SK-N-SH treated with all-trans-retinoic acid at 6 μM for 48 hours (cell line): ENCODE results near the gene PCDHB13.
"Not testable (repeated sequence)": the region's sequence is repeated elsewhere in the genome, so short reads cannot be mapped to it uniquely, and the experiment has no call there.

Source experiments
- ATAC-seq: fragments of 200-7000 bp; cut with Tn5 transposase; 3 replicates; pipeline ENCODE4 v1.9.1; 2020; ENCODE audit warnings: mild to moderate bottlenecking, moderate library complexity
- ARNTL ChIP-seq: fragments of 450-650 bp; formaldehyde crosslinking; IDR thresholded peaks from 2 replicates; pipeline ENCODE4 v1.5.0; 2020; ENCODE audit warnings: low read depth, mild to moderate bottlenecking, moderate library complexity, borderline replicate concordance
- BACH2 ChIP-seq: fragments of 250-450 bp; sonication (Bioruptor Pico); IDR thresholded peaks from 2 replicates; pipeline ENCODE4 v1.9.0; 2021; ENCODE audit warnings: mild to moderate bottlenecking, borderline replicate concordance
- CSDC2 ChIP-seq: fragments of 250-450 bp; sonication (Bioruptor Pico); IDR thresholded peaks from 2 replicates; pipeline ENCODE4 v1.5.0; 2020; ENCODE audit warnings: mild to moderate bottlenecking, moderate library complexity
- ESRRG ChIP-seq: fragments of 250-450 bp; sonication (Bioruptor Pico); IDR thresholded peaks from 2 replicates; pipeline ENCODE4 v1.6.1; 2021; ENCODE audit warnings: mild to moderate bottlenecking
- GLIS3 ChIP-seq: fragments of 250-450 bp; sonication (Bioruptor Pico); IDR thresholded peaks from 2 replicates; pipeline ENCODE4 v1.5.0; 2020; ENCODE audit warnings: mild to moderate bottlenecking, moderate library complexity
- ISL1 ChIP-seq: fragments of 250-450 bp; sonication (Bioruptor Pico); IDR thresholded peaks from 2 replicates; pipeline ENCODE4 v2.1.2; 2022; ENCODE audit warnings: mild to moderate bottlenecking, moderate library complexity
- OSR1 ChIP-seq: fragments of 250-450 bp; sonication (Bioruptor Pico); IDR thresholded peaks from 2 replicates; pipeline ENCODE4 v1.8.0; 2022; ENCODE audit warnings: moderate library complexity, mild to moderate bottlenecking, inconsistent platforms
- PPARA ChIP-seq: fragments of 250-450 bp; sonication (Bioruptor Pico); IDR thresholded peaks from 2 replicates; pipeline ENCODE4 v1.5.0; 2020; ENCODE audit warnings: mild to moderate bottlenecking, borderline replicate concordance
- RARB ChIP-seq: fragments of 250-450 bp; sonication (Bioruptor Pico); IDR thresholded peaks from 2 replicates; pipeline ENCODE4 v1.8.0; 2021; ENCODE audit warnings: mild to moderate bottlenecking, moderate library complexity
- SNAI2 ChIP-seq: fragments of 250-450 bp; sonication (Bioruptor Pico); IDR thresholded peaks from 2 replicates; pipeline ENCODE4 v1.5.0; 2020; ENCODE audit warnings: mild to moderate bottlenecking, moderate library complexity
- TCF4 ChIP-seq: fragments of 250-450 bp; sonication (Bioruptor Pico); IDR thresholded peaks from 2 replicates; pipeline ENCODE4 v1.8.0; 2021; ENCODE audit warnings: mild to moderate bottlenecking, moderate library complexity, borderline replicate concordance
- TOX ChIP-seq: fragments of 250-450 bp; sonication (Bioruptor Pico); IDR thresholded peaks from 2 replicates; pipeline ENCODE4 v1.8.0; 2021; ENCODE audit warnings: mild to moderate bottlenecking, moderate library complexity, borderline replicate concordance
- ZC3H10 ChIP-seq: fragments of 250-450 bp; sonication (Bioruptor Pico); IDR thresholded peaks from 2 replicates; pipeline ENCODE4 v1.5.1; 2021; ENCODE audit warnings: mild to moderate bottlenecking, moderate library complexity
- ZFP3 ChIP-seq: fragments of 250-450 bp; sonication (Bioruptor Pico); IDR thresholded peaks from 2 replicates; pipeline ENCODE4 v1.5.0; 2020; ENCODE audit warnings: mild to moderate bottlenecking, moderate library complexity
- ZNF565 ChIP-seq: fragments of 450-650 bp; formaldehyde crosslinking; conservative IDR thresholded peaks from 2 replicates; pipeline ENCODE4 v1.5.0; 2020; ENCODE audit warnings: low read depth, mild to moderate bottlenecking, moderate library complexity
- ZNF70 ChIP-seq: fragments of 450-650 bp; formaldehyde crosslinking; IDR thresholded peaks from 2 replicates; pipeline ENCODE4 v1.5.0; 2020; ENCODE audit warnings: mild to moderate bottlenecking, moderate library complexity
- ZNF8 ChIP-seq: fragments of 450-650 bp; formaldehyde crosslinking; IDR thresholded peaks from 2 replicates; pipeline ENCODE4 v1.5.0; 2020; ENCODE audit warnings: mild to moderate bottlenecking, moderate library complexity
- TF ChIP-seq, protein P1 (sequence below): fragments of 250-450 bp; sonication (Bioruptor Pico); IDR thresholded peaks from 2 replicates; pipeline ENCODE4 v1.8.0; 2021; ENCODE audit warnings: low read depth, mild to moderate bottlenecking, moderate library complexity, borderline replicate concordance
- TF ChIP-seq, protein P2 (sequence below): fragments of 250-450 bp; sonication (Bioruptor Pico); IDR thresholded peaks from 2 replicates; pipeline ENCODE4 v1.5.1; 2021; ENCODE audit warnings: mild to moderate bottlenecking, moderate library complexity
- TF ChIP-seq, protein P3 (sequence below): fragments of 250-450 bp; sonication (Bioruptor Pico); IDR thresholded peaks from 2 replicates; pipeline ENCODE4 v1.8.0; 2020; ENCODE audit warnings: mild to moderate bottlenecking, moderate library complexity, borderline replicate concordance
- TF ChIP-seq, protein P4 (sequence below): fragments of 250-450 bp; sonication (Bioruptor Pico); IDR thresholded peaks from 2 replicates; pipeline ENCODE4 v1.5.0; 2020; ENCODE audit warnings: mild to moderate bottlenecking, moderate library complexity
- TF ChIP-seq, protein P5 (sequence below): fragments of 250-450 bp; sonication (Bioruptor Pico); IDR thresholded peaks from 2 replicates; pipeline ENCODE4 v1.5.1; 2020; ENCODE audit warnings: low read depth, mild to moderate bottlenecking, moderate library complexity

PCDHB13 gene

DNA sequence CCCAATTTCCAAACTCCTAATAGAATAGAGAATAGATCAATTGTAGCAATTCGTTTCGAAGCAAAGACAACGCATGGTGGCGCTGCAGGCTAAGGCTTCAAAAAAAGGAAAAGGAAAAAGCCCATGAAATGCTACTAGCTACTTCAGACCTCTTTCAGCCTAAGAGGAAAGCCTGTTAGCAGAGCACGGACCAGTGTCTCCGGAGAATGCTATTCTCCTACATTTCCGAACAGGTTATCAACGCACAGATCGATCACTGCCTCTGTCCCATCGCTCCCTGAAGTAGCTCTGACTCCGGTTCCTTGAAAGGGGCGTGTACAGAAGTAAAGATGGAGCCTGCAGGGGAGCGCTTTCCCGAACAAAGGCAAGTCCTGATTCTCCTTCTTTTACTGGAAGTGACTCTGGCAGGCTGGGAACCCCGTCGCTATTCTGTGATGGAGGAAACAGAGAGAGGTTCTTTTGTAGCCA, 31.6 kb downstream of the PCDHB13 start, which contains the start of gene PCDHB15 (continued):
- no peak for TF ChIP-seq PPARA (CRISPR knock-in tag)
- TF ChIP-seq, all 23 proteins: peak for 0

DNA sequence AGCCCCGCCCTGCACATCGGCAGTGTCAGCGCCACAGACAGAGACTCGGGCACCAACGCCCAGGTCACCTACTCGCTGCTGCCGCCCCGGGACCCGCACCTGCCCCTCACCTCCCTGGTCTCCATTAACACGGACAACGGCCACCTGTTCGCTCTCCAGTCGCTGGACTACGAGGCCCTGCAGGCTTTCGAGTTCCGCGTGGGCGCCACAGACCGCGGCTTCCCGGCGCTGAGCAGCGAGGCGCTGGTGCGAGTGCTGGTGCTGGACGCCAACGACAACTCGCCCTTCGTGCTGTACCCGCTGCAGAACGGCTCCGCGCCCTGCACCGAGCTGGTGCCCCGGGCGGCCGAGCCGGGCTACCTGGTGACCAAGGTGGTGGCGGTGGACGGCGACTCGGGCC, 33.3 kb downstream of the PCDHB13 start:
- ATAC-seq = not testable (repeated sequence)

DNA sequence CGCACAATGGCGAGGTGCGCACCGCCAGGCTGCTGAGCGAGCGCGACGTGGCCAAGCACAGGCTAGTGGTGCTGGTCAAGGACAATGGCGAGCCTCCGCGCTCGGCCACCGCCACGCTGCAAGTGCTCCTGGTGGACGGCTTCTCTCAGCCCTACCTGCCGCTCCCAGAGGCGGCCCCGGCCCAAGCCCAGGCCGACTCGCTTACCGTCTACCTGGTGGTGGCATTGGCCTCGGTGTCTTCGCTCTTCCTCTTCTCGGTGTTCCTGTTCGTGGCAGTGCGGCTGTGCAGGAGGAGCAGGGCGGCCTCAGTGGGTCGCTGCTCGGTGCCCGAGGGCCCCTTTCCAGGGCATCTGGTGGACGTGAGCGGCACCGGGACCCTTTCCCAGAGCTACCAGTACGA, 33.7 kb downstream of the PCDHB13 start:
- ATAC-seq = not testable (repeated sequence)

DNA sequence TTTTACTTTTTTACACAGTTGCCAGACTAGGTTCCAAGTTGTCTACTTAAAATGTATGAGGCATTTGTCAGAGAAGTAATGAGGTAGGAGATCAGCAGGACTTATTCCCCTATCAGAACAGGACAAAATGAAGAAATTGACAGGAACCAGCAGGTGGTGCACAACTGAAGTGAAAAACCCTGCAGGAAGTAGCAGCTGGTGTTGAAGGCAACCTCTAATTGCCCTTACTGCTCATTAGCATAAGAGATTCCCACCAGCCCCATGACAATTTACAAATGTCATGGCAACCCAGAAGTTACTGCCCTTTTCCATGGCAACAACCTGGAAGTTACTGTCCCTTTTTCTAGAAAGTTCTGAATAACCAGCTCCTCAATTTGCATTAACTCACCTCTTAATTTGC, 36.9 kb downstream of the PCDHB13 start:
- ATAC-seq = no peak
- no peak for TF ChIP-seq TCF4 (CRISPR knock-in tag)
- TF ChIP-seq, protein P1, sequence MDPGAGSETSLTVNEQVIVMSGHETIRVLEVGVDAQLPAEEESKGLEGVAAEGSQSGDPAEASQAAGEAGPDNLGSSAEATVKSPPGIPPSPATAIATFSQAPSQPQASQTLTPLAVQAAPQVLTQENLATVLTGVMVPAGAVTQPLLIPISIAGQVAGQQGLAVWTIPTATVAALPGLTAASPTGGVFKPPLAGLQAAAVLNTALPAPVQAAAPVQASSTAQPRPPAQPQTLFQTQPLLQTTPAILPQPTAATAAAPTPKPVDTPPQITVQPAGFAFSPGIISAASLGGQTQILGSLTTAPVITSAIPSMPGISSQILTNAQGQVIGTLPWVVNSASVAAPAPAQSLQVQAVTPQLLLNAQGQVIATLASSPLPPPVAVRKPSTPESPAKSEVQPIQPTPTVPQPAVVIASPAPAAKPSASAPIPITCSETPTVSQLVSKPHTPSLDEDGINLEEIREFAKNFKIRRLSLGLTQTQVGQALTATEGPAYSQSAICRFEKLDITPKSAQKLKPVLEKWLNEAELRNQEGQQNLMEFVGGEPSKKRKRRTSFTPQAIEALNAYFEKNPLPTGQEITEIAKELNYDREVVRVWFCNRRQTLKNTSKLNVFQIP (CRISPR knock-in tag) = no peak
- no peak for TF ChIP-seq RARB (CRISPR knock-in tag)
- no peak for TF ChIP-seq ZC3H10 (CRISPR knock-in tag)
- no peak for TF ChIP-seq BACH2 (CRISPR knock-in tag)
- no peak for TF ChIP-seq CSDC2 (CRISPR knock-in tag)
- TF ChIP-seq ARNTL = no peak
- TF ChIP-seq ESRRG (CRISPR knock-in tag) = no peak
- TF ChIP-seq, protein P2, sequence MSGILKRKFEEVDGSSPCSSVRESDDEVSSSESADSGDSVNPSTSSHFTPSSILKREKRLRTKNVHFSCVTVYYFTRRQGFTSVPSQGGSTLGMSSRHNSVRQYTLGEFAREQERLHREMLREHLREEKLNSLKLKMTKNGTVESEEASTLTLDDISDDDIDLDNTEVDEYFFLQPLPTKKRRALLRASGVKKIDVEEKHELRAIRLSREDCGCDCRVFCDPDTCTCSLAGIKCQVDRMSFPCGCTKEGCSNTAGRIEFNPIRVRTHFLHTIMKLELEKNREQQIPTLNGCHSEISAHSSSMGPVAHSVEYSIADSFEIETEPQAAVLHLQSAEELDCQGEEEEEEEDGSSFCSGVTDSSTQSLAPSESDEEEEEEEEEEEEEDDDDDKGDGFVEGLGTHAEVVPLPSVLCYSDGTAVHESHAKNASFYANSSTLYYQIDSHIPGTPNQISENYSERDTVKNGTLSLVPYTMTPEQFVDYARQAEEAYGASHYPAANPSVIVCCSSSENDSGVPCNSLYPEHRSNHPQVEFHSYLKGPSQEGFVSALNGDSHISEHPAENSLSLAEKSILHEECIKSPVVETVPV = no peak
- TF ChIP-seq TOX = no peak
- no peak for TF ChIP-seq ISL1 (CRISPR knock-in tag)
- no peak for TF ChIP-seq ZNF8 (CRISPR knock-in tag)
- no peak for TF ChIP-seq OSR1 (CRISPR knock-in tag)
- TF ChIP-seq SNAI2 (CRISPR knock-in tag) = no peak
- TF ChIP-seq, protein P3, sequence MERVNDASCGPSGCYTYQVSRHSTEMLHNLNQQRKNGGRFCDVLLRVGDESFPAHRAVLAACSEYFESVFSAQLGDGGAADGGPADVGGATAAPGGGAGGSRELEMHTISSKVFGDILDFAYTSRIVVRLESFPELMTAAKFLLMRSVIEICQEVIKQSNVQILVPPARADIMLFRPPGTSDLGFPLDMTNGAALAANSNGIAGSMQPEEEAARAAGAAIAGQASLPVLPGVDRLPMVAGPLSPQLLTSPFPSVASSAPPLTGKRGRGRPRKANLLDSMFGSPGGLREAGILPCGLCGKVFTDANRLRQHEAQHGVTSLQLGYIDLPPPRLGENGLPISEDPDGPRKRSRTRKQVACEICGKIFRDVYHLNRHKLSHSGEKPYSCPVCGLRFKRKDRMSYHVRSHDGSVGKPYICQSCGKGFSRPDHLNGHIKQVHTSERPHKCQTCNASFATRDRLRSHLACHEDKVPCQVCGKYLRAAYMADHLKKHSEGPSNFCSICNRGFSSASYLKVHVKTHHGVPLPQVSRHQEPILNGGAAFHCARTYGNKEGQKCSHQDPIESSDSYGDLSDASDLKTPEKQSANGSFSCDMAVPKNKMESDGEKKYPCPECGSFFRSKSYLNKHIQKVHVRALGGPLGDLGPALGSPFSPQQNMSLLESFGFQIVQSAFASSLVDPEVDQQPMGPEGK (CRISPR knock-in tag) = no peak
- no peak for TF ChIP-seq PPARA (CRISPR knock-in tag)
- no peak for TF ChIP-seq ZNF565
- TF ChIP-seq, protein P4, sequence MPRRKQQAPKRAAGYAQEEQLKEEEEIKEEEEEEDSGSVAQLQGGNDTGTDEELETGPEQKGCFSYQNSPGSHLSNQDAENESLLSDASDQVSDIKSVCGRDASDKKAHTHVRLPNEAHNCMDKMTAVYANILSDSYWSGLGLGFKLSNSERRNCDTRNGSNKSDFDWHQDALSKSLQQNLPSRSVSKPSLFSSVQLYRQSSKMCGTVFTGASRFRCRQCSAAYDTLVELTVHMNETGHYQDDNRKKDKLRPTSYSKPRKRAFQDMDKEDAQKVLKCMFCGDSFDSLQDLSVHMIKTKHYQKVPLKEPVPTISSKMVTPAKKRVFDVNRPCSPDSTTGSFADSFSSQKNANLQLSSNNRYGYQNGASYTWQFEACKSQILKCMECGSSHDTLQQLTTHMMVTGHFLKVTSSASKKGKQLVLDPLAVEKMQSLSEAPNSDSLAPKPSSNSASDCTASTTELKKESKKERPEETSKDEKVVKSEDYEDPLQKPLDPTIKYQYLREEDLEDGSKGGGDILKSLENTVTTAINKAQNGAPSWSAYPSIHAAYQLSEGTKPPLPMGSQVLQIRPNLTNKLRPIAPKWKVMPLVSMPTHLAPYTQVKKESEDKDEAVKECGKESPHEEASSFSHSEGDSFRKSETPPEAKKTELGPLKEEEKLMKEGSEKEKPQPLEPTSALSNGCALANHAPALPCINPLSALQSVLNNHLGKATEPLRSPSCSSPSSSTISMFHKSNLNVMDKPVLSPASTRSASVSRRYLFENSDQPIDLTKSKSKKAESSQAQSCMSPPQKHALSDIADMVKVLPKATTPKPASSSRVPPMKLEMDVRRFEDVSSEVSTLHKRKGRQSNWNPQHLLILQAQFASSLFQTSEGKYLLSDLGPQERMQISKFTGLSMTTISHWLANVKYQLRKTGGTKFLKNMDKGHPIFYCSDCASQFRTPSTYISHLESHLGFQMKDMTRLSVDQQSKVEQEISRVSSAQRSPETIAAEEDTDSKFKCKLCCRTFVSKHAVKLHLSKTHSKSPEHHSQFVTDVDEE (CRISPR knock-in tag) = no peak
- TF ChIP-seq, protein P5, sequence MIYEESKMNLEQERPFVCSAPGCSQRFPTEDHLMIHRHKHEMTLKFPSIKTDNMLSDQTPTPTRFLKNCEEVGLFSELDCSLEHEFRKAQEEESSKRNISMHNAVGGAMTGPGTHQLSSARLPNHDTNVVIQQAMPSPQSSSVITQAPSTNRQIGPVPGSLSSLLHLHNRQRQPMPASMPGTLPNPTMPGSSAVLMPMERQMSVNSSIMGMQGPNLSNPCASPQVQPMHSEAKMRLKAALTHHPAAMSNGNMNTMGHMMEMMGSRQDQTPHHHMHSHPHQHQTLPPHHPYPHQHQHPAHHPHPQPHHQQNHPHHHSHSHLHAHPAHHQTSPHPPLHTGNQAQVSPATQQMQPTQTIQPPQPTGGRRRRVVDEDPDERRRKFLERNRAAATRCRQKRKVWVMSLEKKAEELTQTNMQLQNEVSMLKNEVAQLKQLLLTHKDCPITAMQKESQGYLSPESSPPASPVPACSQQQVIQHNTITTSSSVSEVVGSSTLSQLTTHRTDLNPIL = no peak

DNA sequence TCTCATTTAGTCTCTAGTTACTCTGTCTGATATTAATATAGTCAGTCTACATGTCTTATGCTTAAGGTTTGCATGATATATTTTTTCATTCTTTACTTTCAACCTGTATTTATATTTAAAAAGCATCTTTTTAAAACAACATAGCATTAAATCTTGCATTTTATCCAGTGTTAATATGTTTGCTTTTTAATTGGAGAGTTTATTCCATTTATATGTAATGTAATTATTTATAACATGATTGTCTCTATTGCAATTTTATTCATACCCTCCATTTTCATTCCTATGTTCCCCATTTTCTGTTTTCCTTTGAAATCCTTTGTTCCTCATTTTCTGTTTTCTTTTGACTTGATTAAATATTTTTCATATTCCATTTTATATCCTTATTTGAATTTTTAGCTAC, 44.7 kb downstream of the PCDHB13 start:
- TF ChIP-seq ZC3H10 (CRISPR knock-in tag) (no peak), RARB (CRISPR knock-in tag) (no peak), ZNF70 (CRISPR knock-in tag) (no peak), GLIS3 (CRISPR knock-in tag) (no peak), TOX (no peak), ZFP3 (CRISPR knock-in tag) (no peak), BACH2 (CRISPR knock-in tag) (no peak)
- ATAC-seq = no peak
